H1 (cell line): ENCODE data around the gene CLDN6. TPM values are rescaled to one million over a fixed set of nuclear protein-coding genes. Genes with fewer than 3 reads are reported as not detected.
A peak's percentile ranks its signal among the peaks of the same experiment; 100 is the strongest.

Experiments used
- BRCA1 ChIP-seq: IDR thresholded peaks from 2 replicates; pipeline ENCODE4 v1.6.1; 2012; ENCODE audit warnings: low read depth, low read length, improper control_type of control experiment
- CHD1 ChIP-seq: IDR thresholded peaks from 2 replicates; pipeline ENCODE4 v1.6.1; 2012; ENCODE audit warnings: low read depth, low read length, improper control_type of control experiment
- CREB1 ChIP-seq: IDR thresholded peaks from 2 replicates; pipeline ENCODE4 v1.6.1; 2012; ENCODE audit warnings: inconsistent platforms
- E2F6 ChIP-seq: IDR thresholded peaks from 2 replicates; pipeline ENCODE4 v1.6.1; 2012; ENCODE audit warnings: inconsistent platforms
- EP300 ChIP-seq, 2 experiments: IDR thresholded peaks; 1 replicate in 1 of 2; 2 replicates in 1 of 2; pipeline ENCODE4 v1.6.1; 2011 to 2012; ENCODE audit warnings: low read depth in 2 of 2, low read length in 2 of 2, mild to moderate bottlenecking in 2 of 2, borderline replicate concordance in 1 of 2, inconsistent platforms in 1 of 2, moderate library complexity in 1 of 2
- EZH2 ChIP-seq: fragments of 200-600 bp; sonication (generic); IDR thresholded peaks from 2 replicates; pipeline ENCODE4 v1.7.1; 2012; ENCODE audit warnings: low read depth, mild to moderate bottlenecking, moderate library complexity, low read length, inconsistent platforms; ENCODE audit not compliant: severe bottlenecking
- JUN ChIP-seq: IDR thresholded peaks from 2 replicates; pipeline ENCODE4 v1.6.1; 2011; ENCODE audit warnings: low read depth, mild to moderate bottlenecking, improper control_type of control experiment, low read length
- POLR2AphosphoS5 ChIP-seq: IDR thresholded peaks from 2 replicates; pipeline ENCODE4 v1.6.1; 2011; ENCODE audit warnings: low read depth, low read length
- RAD21 ChIP-seq, 2 experiments: IDR thresholded peaks in 1 of 2; conservative IDR thresholded peaks in 1 of 2; 2 replicates each; pipeline ENCODE4 v1.6.1; 2011; ENCODE audit warnings: low read depth in 2 of 2, low read length in 2 of 2, improper control_type of control experiment in 1 of 2, inconsistent platforms in 1 of 2, mild to moderate bottlenecking in 1 of 2, moderate library complexity in 1 of 2
- RBBP5 ChIP-seq: IDR thresholded peaks from 2 replicates; pipeline ENCODE4 v1.7.1; 2012; ENCODE audit warnings: low read depth, mild to moderate bottlenecking, inconsistent platforms, low read length, moderate library complexity, borderline replicate concordance
- RXRA ChIP-seq: IDR thresholded peaks from 2 replicates; pipeline ENCODE4 v1.6.1; 2011; ENCODE audit warnings: low read depth, mild to moderate bottlenecking, low read length, moderate library complexity; ENCODE audit not compliant: insufficient read depth
- SAP30 ChIP-seq: fragments of 300-600 bp; sonication (generic); IDR thresholded peaks from 2 replicates; pipeline ENCODE4 v1.7.1; 2012; ENCODE audit warnings: low read length, moderate library complexity, mild to moderate bottlenecking, inconsistent platforms; ENCODE audit not compliant: insufficient read depth, insufficient replicate concordance
- SRF ChIP-seq: IDR thresholded peaks from 2 replicates; pipeline ENCODE4 v1.6.1; 2011; ENCODE audit warnings: mild to moderate bottlenecking, low read depth, low read length, moderate library complexity
- TAF7 ChIP-seq: optimal IDR thresholded peaks from 2 replicates; pipeline ENCODE3; 2011; ENCODE audit warnings: low read depth, mild to moderate bottlenecking, inconsistent platforms, low read length, moderate library complexity, borderline replicate concordance
- TBP ChIP-seq: IDR thresholded peaks from 2 replicates; pipeline ENCODE4 v1.6.1; 2011; ENCODE audit warnings: low read depth, low read length, improper control_type of control experiment
- YY1 ChIP-seq: IDR thresholded peaks from 2 replicates; pipeline ENCODE4 v1.6.1; 2011; ENCODE audit warnings: low read depth, mild to moderate bottlenecking, low read length
- polyA plus RNA-seq, 7 experiments: library from polyadenylated mRNA; depleted of rRNA in 3 of 7; stranded (reverse) in 5 of 7; unstranded in 2 of 7; fragments of >200 nt in 5 of 7; fragments of 200-250 nt in 2 of 7; gene quantifications; 1 replicate in 5 of 7; 2 replicates in 1 of 7; 4 replicates in 1 of 7; pipeline versions ENCODE4 v1.2.1 to v1.2.3, GENCODE V29; 2011 to 2013; ENCODE audit warnings: missing spikeins in 2 of 7, mixed read lengths in 2 of 7
- total RNA-seq: library from RNA; stranded (reverse); fragmentation: NEBNext Ultra II Directional; extraction: Animal tissue kit (Norgen Biotek cat#: 25700); gene quantifications from 2 replicates; pipeline ENCODE4 v1.2.1, GENCODE V29; 2021

The CLDN6 gene
- total and polyA plus RNA-seq, 2 of the 8 experiments (the other 6 are each of a cell fraction or from before 2014, with no cell fraction given): 747 to 1,115 TPM

GRCh38 chr16:3004781-3005284 is 13.2 kb downstream of the CLDN6 start (continued):
- TF ChIP-seq SRF: no peak
- peak; percentile 21; the same call in 1 of the 2 replicates for TF ChIP-seq TBP
- TF ChIP-seq BRCA1: no peak
- TF ChIP-seq RXRA: no peak
- no peak for TF ChIP-seq RBBP5
- TF ChIP-seq CREB1: no peak
- no peak for TF ChIP-seq RAD21 (IDR thresholded peaks at IDR 0.05 in 1 of 2, conservative IDR thresholded peaks at IDR 0.05 in 1 of 2; ENCODE audit: low read depth in 2 of 2, low read length in 2 of 2)
- no peak for TF ChIP-seq EZH2
- no peak for TF ChIP-seq CHD1
- TF ChIP-seq POLR2AphosphoS5: no peak
- TF ChIP-seq EP300 (IDR thresholded peaks at IDR 0.05; ENCODE audit: borderline replicate concordance in 1 of 2, low read depth in 2 of 2, low read length in 2 of 2): no peak
- no peak for TF ChIP-seq SAP30
- TF ChIP-seq E2F6: peak; percentile 57; the same call in 1 of the 2 replicates
- TF ChIP-seq JUN: no peak
- TF ChIP-seq YY1: peak; percentile 44; the same call in 1 of the 2 replicates
- TF ChIP-seq TAF7: no peak
